Esophagus (tissue), 2 donors: Measurements from ENCODE around the gene CCNK. TPM values are rescaled to one million over a fixed set of nuclear protein-coding genes. Genes with fewer than 3 reads are reported as not detected.

Source experiments
- H3K27ac ChIP-seq, 2 donors: one replicate each; pipeline ENCODE4 v1.5.1; 2013; ENCODE audit warnings: low read depth in 2 of 2, mild to moderate bottlenecking in 2 of 2, inconsistent platforms in 1 of 2, low read length in 1 of 2, moderate library complexity in 1 of 2
- H3K27me3 ChIP-seq, 2 donors: one replicate each; pipeline ENCODE4 v1.6.1; 2013; ENCODE audit warnings: low read length in 2 of 2, control low read depth in 1 of 2, mild to moderate bottlenecking in 1 of 2; ENCODE audit not compliant: insufficient read depth in 2 of 2, control insufficient read depth in 1 of 2
- H3K36me3 ChIP-seq, 2 donors: one replicate each; pipeline ENCODE4 v1.6.1; 2013; ENCODE audit warnings: low read length in 1 of 2; ENCODE audit not compliant: control insufficient read depth in 2 of 2, insufficient read depth in 2 of 2
- H3K4me1 ChIP-seq, 2 donors: one replicate each; pipeline ENCODE4 v1.6.1; 2013; ENCODE audit warnings: low read length in 1 of 2; ENCODE audit not compliant: control insufficient read depth in 2 of 2, insufficient read depth in 2 of 2
- H3K4me3 ChIP-seq, 2 donors: one replicate each; pipeline ENCODE4 v1.5.1; 2013; ENCODE audit warnings: low read length in 2 of 2, mild to moderate bottlenecking in 2 of 2, low read depth in 1 of 2, moderate library complexity in 1 of 2
- H3K9me3 ChIP-seq, 2 donors: one replicate each; pipeline ENCODE4 v1.6.1; 2013; ENCODE audit warnings: mild to moderate bottlenecking in 2 of 2, low read depth in 1 of 2, low read length in 1 of 2, moderate library complexity in 1 of 2; ENCODE audit not compliant: control insufficient read depth in 2 of 2, insufficient read depth in 1 of 2
- WGBS, 2 donors: extraction: QIAGEN DNeasy Blood & Tissue Kit; methylation state at CpG; one replicate each; pipeline ENCODE4 v1.1.7; 2013; 5-methylcytosine and 5-hydroxymethylcytosine counted together
- polyA plus RNA-seq, 2 donors: library from polyadenylated mRNA; stranded (reverse); fragments of 200-250 nt; gene quantifications; one replicate each; pipeline ENCODE4 v1.2.3, GENCODE V29; 2013
- donor health status: healthy with polysubstance abuse.
- donor health status: Bipolar disorder and iron deficiency.

CCNK gene
- polyA plus RNA-seq, 2 donors: 12.4 to 15.4 TPM

GRCh38 chr14:99545586-99545985 is 64.4 kb downstream of the CCNK start:
- 74 to 78% methylated on average over 6 of the region's 6 CpGs for WGBS, 2 donors
- Histone ChIP-seq H3K4me1 (peaks cover 4 to 31% of the 10 kb centered on the region in 2 donors), H3K9me3 (no peaks in the 10 kb centered on the region), H3K36me3 (peaks cover 0 to 2% of the 10 kb centered on the region in 2 donors), H3K27me3 (no peaks in the 10 kb centered on the region), H3K4me3 (no peak overlapping the region), H3K27ac (no peak overlapping the region)

GRCh38 chr14:99546234-99546879 is 65.1 kb downstream of the CCNK start:
- Histone ChIP-seq H3K27ac (no peak overlapping the region), H3K4me1 (peaks cover 4 to 30% of the 10 kb centered on the region in 2 donors), H3K27me3 (no peaks in the 10 kb centered on the region), H3K4me3 (no peak overlapping the region), H3K9me3 (no peaks in the 10 kb centered on the region), H3K36me3 (peaks cover 0 to 2% of the 10 kb centered on the region in 2 donors)
- WGBS, 2 donors: 54 to 59% methylated on average over 13 of the region's 13 CpGs

- Histone ChIP-seq H3K36me3 (peaks cover 0 to 5% of the 10 kb centered on the region in 2 donors), H3K4me1 (peaks cover 0 to 24% of the 10 kb centered on the region in 2 donors), H3K27ac (no peak overlapping the region), H3K27me3 (no peaks in the 10 kb centered on the region), H3K4me3 (no peak overlapping the region), H3K9me3 (no peaks in the 10 kb centered on the region)
- 89% methylated on average over 18 of the region's 18 CpGs for WGBS, 2 donors
Observed at GRCh38 chr14:99548255-99548654, 67.0 kb downstream of the CCNK start.

GRCh38 chr14:99548871-99549515 is 67.8 kb downstream of the CCNK start:
- Histone ChIP-seq H3K9me3 (no peaks in the 10 kb centered on the region), H3K36me3 (peaks cover 0 to 5% of the 10 kb centered on the region in 2 donors), H3K27me3 (no peaks in the 10 kb centered on the region), H3K27ac (peak overlapping the region; percentile 12 to 41), H3K4me1 (peaks cover 0 to 24% of the 10 kb centered on the region in 2 donors), H3K4me3 (no peak overlapping the region)
- WGBS, 2 donors: 71 to 77% methylated on average over 10 of the region's 10 CpGs

GRCh38 chr14:99549684-99550083 is 68.5 kb downstream of the CCNK start:
- H3K9me3 ChIP-seq: no peaks in the 10 kb centered on the region
- peaks cover 0 to 5% of the 10 kb centered on the region in 2 donors for H3K36me3 ChIP-seq
- H3K4me3 ChIP-seq: no peak overlapping the region
- H3K27me3 ChIP-seq: no peaks in the 10 kb centered on the region
- H3K4me1 ChIP-seq: peaks cover 0 to 27% of the 10 kb centered on the region in 2 donors
- 74 to 76% methylated on average over 10 of the region's 10 CpGs for WGBS, 2 donors
- peak overlapping the region in 1 of 2 donors; percentile 41 for H3K27ac ChIP-seq

GRCh38 chr14:99550387-99550992 is 69.3 kb downstream of the CCNK start:
- Histone ChIP-seq H3K36me3 (peaks cover 0 to 5% of the 10 kb centered on the region in 2 donors), H3K4me3 (no peak overlapping the region), H3K9me3 (no peaks in the 10 kb centered on the region), H3K27me3 (no peaks in the 10 kb centered on the region), H3K27ac (no peak overlapping the region), H3K4me1 (peaks cover 0 to 34% of the 10 kb centered on the region in 2 donors)
- WGBS, 2 donors: 89 to 91% methylated on average over 11 of the region's 11 CpGs

- Histone ChIP-seq H3K4me3 (no peak overlapping the region), H3K4me1 (peaks cover 0 to 31% of the 10 kb centered on the region in 2 donors), H3K27ac (no peak overlapping the region), H3K9me3 (no peaks in the 10 kb centered on the region), H3K36me3 (peaks cover 0 to 3% of the 10 kb centered on the region in 2 donors), H3K27me3 (no peaks in the 10 kb centered on the region)
- WGBS, 2 donors: 59 to 69% methylated on average over 11 of the region's 11 CpGs
Observed at GRCh38 chr14:99551034-99551922, 70.1 kb downstream of the CCNK start.

GRCh38 chr14:99552021-99552553 is 70.9 kb downstream of the CCNK start:
- no peaks in the 10 kb centered on the region for H3K9me3 ChIP-seq
- H3K27me3 ChIP-seq: no peaks in the 10 kb centered on the region
- H3K36me3 ChIP-seq: peaks cover 0 to 3% of the 10 kb centered on the region in 2 donors
- WGBS, 2 donors: 72 to 79% methylated on average over 9 of the region's 9 CpGs
- H3K4me3 ChIP-seq: no peak overlapping the region
- H3K27ac ChIP-seq: no peak overlapping the region
- H3K4me1 ChIP-seq: peaks cover 0 to 30% of the 10 kb centered on the region in 2 donors
